IMR-90 (cell line): ENCODE data around the gene SOCS6. TPM values are rescaled to one million over a fixed set of nuclear protein-coding genes. Genes with fewer than 3 reads are reported as not detected.

Experiments
- ATAC-seq: fragments of 200-7000 bp; cut with Tn5 transposase; 2 replicates; pipeline ENCODE4 v1.9.1; 2020; ENCODE audit warnings: low read depth, mild to moderate bottlenecking, moderate library complexity
- BruUV-seq: library from RNA; stranded (reverse); fragments of 400-500 nt; replicated peaks from 2 replicates; lab custom pipeline; 2021; lab: Mats Ljungman, UMichigan
- CTCF ChIA-PET: fragments of 300-600 bp; formaldehyde crosslinking; extraction: SDS; loops from one replicate; lab custom pipeline; 2021; ENCODE audit warnings: antibody characterized with exemption; lab: Yijun Ruan, JAX
- POLR2A ChIA-PET: fragments of 300-600 bp; sonication (Branson Sonifier 250); formaldehyde crosslinking; loops from one replicate; lab custom pipeline; 2022; ENCODE audit warnings: antibody characterized with exemption; ENCODE audit not compliant: unreplicated experiment; lab: Charles Lee
- DNase-seq: peaks from one replicate; pipeline ENCODE4 v3.0.0; 2013
- H2AFZ ChIP-seq: replicated peaks from 2 replicates; pipeline ENCODE3; 2013; ENCODE audit warnings: low read length, mild to moderate bottlenecking; ENCODE audit not compliant: poor library complexity
- H2AK5ac ChIP-seq: 2 replicates; pipeline ENCODE4 v1.6.1; 2013; ENCODE audit warnings: low read depth, low read length, inconsistent platforms
- H2AK9ac ChIP-seq: replicated peaks from 2 replicates; pipeline ENCODE3; 2013; ENCODE audit warnings: mild to moderate bottlenecking, low read depth, low read length, moderate library complexity; ENCODE audit not compliant: poor library complexity
- H2BK120ac ChIP-seq: 2 replicates; pipeline ENCODE4 v1.6.1; 2013; ENCODE audit warnings: low read depth, low read length, inconsistent platforms
- H2BK15ac ChIP-seq: 3 replicates; pipeline ENCODE4 v1.6.1; 2013; ENCODE audit warnings: low read depth, low read length, inconsistent platforms
- H2BK20ac ChIP-seq: 2 replicates; pipeline ENCODE4 v1.6.1; 2013; ENCODE audit warnings: low read depth, mild to moderate bottlenecking, inconsistent platforms, low read length, moderate library complexity
- H2BK5ac ChIP-seq: 2 replicates; pipeline ENCODE4 v1.6.1; 2013; ENCODE audit warnings: mild to moderate bottlenecking, low read depth, low read length, inconsistent platforms; ENCODE audit not compliant: poor library complexity, severe bottlenecking
- H3K14ac ChIP-seq: replicated peaks from 2 replicates; pipeline ENCODE4 v1.6.1; 2013; ENCODE audit warnings: low read depth, low read length, inconsistent platforms
- H3K18ac ChIP-seq: 2 replicates; pipeline ENCODE4 v1.6.1; 2013; ENCODE audit warnings: low read depth, low read length, control low read depth
- H3K23ac ChIP-seq: 2 replicates; pipeline ENCODE4 v1.6.1; 2013; ENCODE audit warnings: low read depth, low read length, inconsistent platforms
- H3K27ac ChIP-seq: 2 replicates; pipeline ENCODE4 v1.5.1; 2013; ENCODE audit warnings: mild to moderate bottlenecking, control low read depth, low read length; ENCODE audit not compliant: insufficient read depth
- H3K27me3 ChIP-seq: 2 replicates; pipeline ENCODE4 v1.6.1; 2013; ENCODE audit warnings: low read length; ENCODE audit not compliant: control insufficient read depth, insufficient read depth
- H3K36me3 ChIP-seq: 2 replicates; pipeline ENCODE4 v1.6.1; 2013; ENCODE audit warnings: low read length, mixed read lengths; ENCODE audit not compliant: control insufficient read depth, insufficient read depth
- H3K4ac ChIP-seq: 2 replicates; pipeline ENCODE4 v1.6.1; 2013; ENCODE audit warnings: low read depth, low read length, inconsistent platforms
- H3K4me1 ChIP-seq: 2 replicates; pipeline ENCODE4 v1.6.1; 2013; ENCODE audit warnings: low read length, mixed read lengths; ENCODE audit not compliant: control insufficient read depth, insufficient read depth
- H3K4me2 ChIP-seq: 2 replicates; pipeline ENCODE4 v1.6.1; 2013; ENCODE audit warnings: low read depth, mild to moderate bottlenecking, control low read depth, low read length, moderate library complexity
- H3K4me3 ChIP-seq: 2 replicates; pipeline ENCODE4 v1.5.1; 2013; ENCODE audit warnings: low read depth, mild to moderate bottlenecking, control low read depth, low read length, moderate library complexity; ENCODE audit not compliant: insufficient read depth
- H3K56ac ChIP-seq: 2 replicates; pipeline ENCODE4 v1.6.1; 2013; ENCODE audit warnings: low read length, inconsistent platforms; ENCODE audit not compliant: insufficient read depth; ENCODE audit errors: extremely low read depth
- H3K79me1 ChIP-seq, 2 experiments: 2 replicates each; pipeline ENCODE4 v1.6.1; 2013; ENCODE audit warnings: low read length in 2 of 2, inconsistent platforms in 1 of 2, low read depth in 1 of 2
- H3K9ac ChIP-seq: 2 replicates; pipeline ENCODE4 v1.6.1; 2013; ENCODE audit warnings: low read depth, low read length, control low read depth
- H3K9me1 ChIP-seq: 2 replicates; pipeline ENCODE4 v1.6.1; 2013; ENCODE audit warnings: low read length, inconsistent platforms; ENCODE audit not compliant: insufficient read depth
- H3K9me3 ChIP-seq: 2 replicates; pipeline ENCODE4 v1.6.1; 2013; ENCODE audit warnings: low read length; ENCODE audit not compliant: control insufficient read depth, insufficient read depth
- H4K20me1 ChIP-seq: 2 replicates; pipeline ENCODE4 v1.6.1; 2013; ENCODE audit warnings: low read length, inconsistent platforms; ENCODE audit not compliant: insufficient read depth
- H4K5ac ChIP-seq: 2 replicates; pipeline ENCODE4 v1.6.1; 2013; ENCODE audit warnings: mild to moderate bottlenecking, low read depth, low read length, control low read depth
- H4K8ac ChIP-seq, 2 experiments: 2 replicates each; pipeline ENCODE4 v1.6.1; 2013; ENCODE audit warnings: low read depth in 2 of 2, low read length in 2 of 2, control low read depth in 1 of 2, inconsistent platforms in 1 of 2
- H4K91ac ChIP-seq: 2 replicates; pipeline ENCODE4 v1.6.1; 2013; ENCODE audit warnings: low read depth, low read length, inconsistent platforms; ENCODE audit not compliant: insufficient read depth
- BHLHE40 ChIP-seq: fragments of 150-350 bp; IDR thresholded peaks from 2 replicates; pipeline ENCODE4 v1.6.1; 2016; ENCODE audit warnings: mild to moderate bottlenecking, low read depth, low read length
- CEBPB ChIP-seq: IDR thresholded peaks from 2 replicates; pipeline ENCODE4 v1.6.1; 2012; ENCODE audit warnings: low read depth, low read length, improper control_type of control experiment
- CHD1 ChIP-seq: IDR thresholded peaks from 2 replicates; pipeline ENCODE4 v1.6.1; 2012; ENCODE audit warnings: low read depth, low read length, improper control_type of control experiment
- FOS ChIP-seq: fragments of 150-350 bp; IDR thresholded peaks from 2 replicates; pipeline ENCODE4 v1.6.1; 2016; ENCODE audit warnings: low read depth, low read length
- MAFK ChIP-seq: IDR thresholded peaks from 2 replicates; pipeline ENCODE4 v1.6.1; 2012; ENCODE audit warnings: low read depth, low read length, improper control_type of control experiment
- MAZ ChIP-seq: IDR thresholded peaks from 2 replicates; pipeline ENCODE4 v1.6.1; 2012; ENCODE audit warnings: low read depth, mild to moderate bottlenecking, low read length, improper control_type of control experiment, moderate library complexity, borderline replicate concordance
- MXI1 ChIP-seq: IDR thresholded peaks from 2 replicates; pipeline ENCODE4 v1.6.1; 2012; ENCODE audit warnings: low read depth, mild to moderate bottlenecking, low read length, moderate library complexity, borderline replicate concordance
- NFE2L2 ChIP-seq: fragments of 150-350 bp; IDR thresholded peaks from 2 replicates; pipeline ENCODE4 v1.6.1; 2016; ENCODE audit warnings: low read depth, mild to moderate bottlenecking, low read length
- POLR2A ChIP-seq: IDR thresholded peaks from 2 replicates; pipeline ENCODE4 v1.6.1; 2012; ENCODE audit warnings: mild to moderate bottlenecking, low read depth, low read length
- RAD21 ChIP-seq: IDR thresholded peaks from 2 replicates; pipeline ENCODE4 v1.6.1; 2012; ENCODE audit warnings: low read length, improper control_type of control experiment
- RCOR1 ChIP-seq: IDR thresholded peaks from 2 replicates; pipeline ENCODE4 v1.6.1; 2012; ENCODE audit warnings: mild to moderate bottlenecking, low read length, improper control_type of control experiment; ENCODE audit not compliant: insufficient replicate concordance
- SMC3 ChIP-seq: fragments of 150-350 bp; IDR thresholded peaks from 2 replicates; pipeline ENCODE4 v1.6.1; 2016; ENCODE audit warnings: low read depth, mild to moderate bottlenecking, antibody characterized with exemption, low read length, moderate library complexity
- WGBS, 2 experiments: methylation state at CpG; one replicate each; pipeline versions ENCODE4 v1.1.5 to v1.1.7; 2013; ENCODE audit warnings: missing lambda C conversion rate in 2 of 2; ENCODE audit not compliant: insufficient read length in 1 of 2; ENCODE audit errors: extremely low coverage in 2 of 2; 5-methylcytosine and 5-hydroxymethylcytosine counted together
- dilution Hi-C: fragments of 300-500 bp; cut with HindIII; formaldehyde crosslinking; loops from one replicate; pipeline ENCODE4 v1.14.3; 2018; ENCODE audit warnings: low sequenced_read_pairs; ENCODE audit not compliant: unreplicated experiment
- in situ Hi-C: fragments of 300-500 bp; cut with MboI; formaldehyde crosslinking; loops from 3 replicates; pipeline ENCODE4 v1.14.3; 2019; ENCODE audit warnings: low sequenced_read_pairs, inconsistent platforms, mixed read lengths
- intact Hi-C: fragments of 100-400 bp; cut with micrococcal nuclease; formaldehyde crosslinking; loops from 2 replicates; pipeline ENCODE4 v1.10.0; 2022
- polyA plus RNA-seq, 3 experiments: library from polyadenylated mRNA; depleted of rRNA; stranded (reverse); fragments of >200 nt; gene quantifications; 2 replicates each; pipeline ENCODE4 v1.2.3, GENCODE V29; 2012; ENCODE audit warnings: low replicate concordance in 1 of 3
- total RNA-seq: library from RNA; depleted of rRNA; stranded (reverse); fragments of >200 nt; gene quantifications from 2 replicates; pipeline ENCODE4 v1.2.3, GENCODE V29; 2012
- TF ChIP-seq, protein P1 (sequence below): fragments of 150-350 bp; IDR thresholded peaks from 2 replicates; pipeline ENCODE4 v1.6.1; 2016; ENCODE audit warnings: low read depth, mild to moderate bottlenecking, low read length, moderate library complexity, borderline replicate concordance
- TF ChIP-seq, protein P2 (sequence below): conservative IDR thresholded peaks from 2 replicates; pipeline ENCODE4 v1.5.1; 2012; ENCODE audit warnings: mild to moderate bottlenecking, low read depth, low read length, improper control_type of control experiment

Gene SOCS6
- total and polyA plus RNA-seq, 2 of the 4 experiments (the other 2 are of a cell fraction): 21.3 to 57.4 TPM

DNA sequence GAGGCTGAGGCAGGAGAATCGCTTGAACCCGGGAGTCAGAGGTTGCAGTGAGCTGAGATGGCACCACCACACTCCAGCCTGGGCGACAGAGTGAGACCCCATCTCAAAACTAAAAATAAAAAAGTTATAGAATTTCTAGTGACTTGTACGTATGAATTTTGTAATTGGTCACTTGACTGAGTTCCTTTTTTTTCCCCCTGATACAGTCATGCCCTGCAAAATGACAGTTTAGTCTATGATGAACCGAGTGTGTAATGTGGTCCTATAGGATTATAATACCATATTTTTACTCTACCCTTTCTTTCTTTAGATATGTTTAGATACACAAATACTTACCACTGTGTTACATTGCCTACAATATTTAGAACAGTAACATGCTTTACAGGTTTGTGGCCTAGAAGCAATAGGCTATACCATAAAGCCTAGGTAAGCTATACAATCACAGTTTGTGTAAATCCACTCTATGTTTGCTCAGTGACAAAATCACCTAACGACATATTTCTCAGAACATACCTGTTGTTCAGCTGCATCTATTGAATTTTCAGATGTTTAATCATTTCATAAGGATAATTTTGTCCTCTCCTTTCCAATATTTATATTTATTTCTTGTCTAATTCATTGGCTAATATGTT lies 25.4 kb downstream of the SOCS6 start:
- Histone ChIP-seq H3K27ac (no peak overlapping the region), H3K4ac (no peak overlapping the region), H4K5ac (no peak overlapping the region), H3K18ac (no peak overlapping the region), H3K9ac (no peak overlapping the region), H2BK120ac (no peak overlapping the region), H3K36me3 (no peaks in the 10 kb centered on the region), H3K4me2 (no peak overlapping the region), H2BK20ac (no peak overlapping the region), H4K91ac (no peak overlapping the region), H3K4me3 (no peak overlapping the region), H3K56ac (no peak overlapping the region), H3K9me1 (peaks cover 7% of the 10 kb centered on the region), H2AK9ac (no peak overlapping the region), H3K9me3 (no peaks in the 10 kb centered on the region), H3K79me1 (peaks cover 6 to 59% of the 10 kb centered on the region in 2 experiments; a peak in 2 of 4 replicates), H4K8ac (no peak overlapping the region), H2AFZ (no peak overlapping the region), H2BK15ac (no peak overlapping the region), H3K23ac (no peak overlapping the region), H3K4me1 (0 out of 2 replicates have a peak, but pooled peaks cover 2% of the 10 kb centered on the region), H4K20me1 (peaks cover 71% of the 10 kb centered on the region), H2AK5ac (no peak overlapping the region), H3K27me3 (no peaks in the 10 kb centered on the region), H2BK5ac (no peak overlapping the region), H3K14ac (no peak overlapping the region)
- ChIA-PET CTCF (interaction anchor here (0.6 kb wide), 1 partner anchor 27 kb away, joined by 3 read pairs; no protein-coding TSS in a partner anchor), POLR2A (interaction anchor here (1.4 kb wide), 1 partner anchor 8 kb away, joined by 3 read pairs; no protein-coding TSS in a partner anchor)
- dilution Hi-C loops: no loop called here
- in situ Hi-C loops: no loop called here
- no TSS peak for BruUV-seq
- no CpG with 5 or more reads among the region's 6 CpGs for WGBS, 2 experiments
- intact Hi-C loops: no loop called here
- ATAC-seq (no peak), DNase-seq (no peak)
- TF ChIP-seq BHLHE40 (no peak), POLR2A (no peak), MXI1 (no peak), NFE2L2 (no peak), CHD1 (no peak), FOS (no peak), MAZ (no peak), SMC3 (no peak), MAFK (no peak), CEBPB (no peak), RCOR1 (no peak), RAD21 (no peak)
- TF ChIP-seq, protein P1, sequence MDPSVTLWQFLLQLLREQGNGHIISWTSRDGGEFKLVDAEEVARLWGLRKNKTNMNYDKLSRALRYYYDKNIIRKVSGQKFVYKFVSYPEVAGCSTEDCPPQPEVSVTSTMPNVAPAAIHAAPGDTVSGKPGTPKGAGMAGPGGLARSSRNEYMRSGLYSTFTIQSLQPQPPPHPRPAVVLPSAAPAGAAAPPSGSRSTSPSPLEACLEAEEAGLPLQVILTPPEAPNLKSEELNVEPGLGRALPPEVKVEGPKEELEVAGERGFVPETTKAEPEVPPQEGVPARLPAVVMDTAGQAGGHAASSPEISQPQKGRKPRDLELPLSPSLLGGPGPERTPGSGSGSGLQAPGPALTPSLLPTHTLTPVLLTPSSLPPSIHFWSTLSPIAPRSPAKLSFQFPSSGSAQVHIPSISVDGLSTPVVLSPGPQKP: no peak
- TF ChIP-seq, protein P2, sequence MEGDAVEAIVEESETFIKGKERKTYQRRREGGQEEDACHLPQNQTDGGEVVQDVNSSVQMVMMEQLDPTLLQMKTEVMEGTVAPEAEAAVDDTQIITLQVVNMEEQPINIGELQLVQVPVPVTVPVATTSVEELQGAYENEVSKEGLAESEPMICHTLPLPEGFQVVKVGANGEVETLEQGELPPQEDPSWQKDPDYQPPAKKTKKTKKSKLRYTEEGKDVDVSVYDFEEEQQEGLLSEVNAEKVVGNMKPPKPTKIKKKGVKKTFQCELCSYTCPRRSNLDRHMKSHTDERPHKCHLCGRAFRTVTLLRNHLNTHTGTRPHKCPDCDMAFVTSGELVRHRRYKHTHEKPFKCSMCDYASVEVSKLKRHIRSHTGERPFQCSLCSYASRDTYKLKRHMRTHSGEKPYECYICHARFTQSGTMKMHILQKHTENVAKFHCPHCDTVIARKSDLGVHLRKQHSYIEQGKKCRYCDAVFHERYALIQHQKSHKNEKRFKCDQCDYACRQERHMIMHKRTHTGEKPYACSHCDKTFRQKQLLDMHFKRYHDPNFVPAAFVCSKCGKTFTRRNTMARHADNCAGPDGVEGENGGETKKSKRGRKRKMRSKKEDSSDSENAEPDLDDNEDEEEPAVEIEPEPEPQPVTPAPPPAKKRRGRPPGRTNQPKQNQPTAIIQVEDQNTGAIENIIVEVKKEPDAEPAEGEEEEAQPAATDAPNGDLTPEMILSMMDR: no peak
